Limb (tissue), 2 donors: ENCODE measurements around the gene ACO2.
"Not testable (repeated sequence)": the region's sequence is repeated elsewhere in the genome, so short reads cannot be mapped to it uniquely, and the experiment has no call there.

ENCODE experiments used
- DNase-seq, 2 donors: peaks; one replicate each; pipeline ENCODE4 v3.0.0-alpha.2; 2016; ENCODE audit errors: extremely low spot score in 2 of 2

ACO2 gene

DNA sequence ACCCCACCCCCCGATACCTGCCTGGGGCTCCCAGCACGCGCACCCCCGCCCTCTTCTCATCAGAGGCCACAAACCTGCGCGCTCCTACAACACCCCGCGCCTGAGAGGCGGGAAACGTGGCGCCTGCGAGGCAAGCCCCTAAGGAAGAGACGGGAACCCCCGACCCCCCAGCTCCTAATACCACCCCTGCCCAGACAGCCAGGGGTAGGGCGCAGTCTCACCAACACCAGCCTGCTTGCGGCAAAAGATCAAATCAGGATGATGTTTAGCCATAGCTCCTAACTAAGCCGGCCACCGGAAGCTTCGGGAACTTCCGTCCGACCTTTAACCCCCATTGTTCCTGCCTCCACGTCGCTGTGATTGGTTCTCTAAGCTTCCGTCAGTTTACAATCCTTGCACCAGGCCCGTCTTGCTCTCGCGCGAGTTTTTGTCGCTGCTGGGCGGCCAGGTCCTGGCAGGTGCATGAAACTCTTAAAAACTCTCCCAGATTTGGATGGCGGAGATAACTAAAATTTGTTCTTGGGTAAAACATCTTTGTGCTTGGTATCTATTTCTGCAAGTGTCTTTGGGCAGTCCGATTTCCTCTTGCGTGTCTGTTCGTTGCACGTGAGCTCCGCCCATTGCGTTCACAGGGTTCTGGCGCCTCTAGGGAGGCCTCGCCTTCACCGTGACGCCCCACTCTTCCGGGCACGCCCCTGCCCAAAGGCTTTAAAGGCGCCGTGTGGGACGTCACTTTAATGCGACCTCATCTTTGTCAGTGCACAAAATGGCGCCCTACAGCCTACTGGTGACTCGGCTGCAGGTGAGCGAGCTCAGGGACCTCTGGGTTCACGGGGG lies at the start of gene ACO2, which contains the start of gene PHF5A:
TSS of gene ACO2 (plus strand) at position 737 of the 837 bp plus-strand sequence. CDS start at position 767, 30 bp downstream.
TSS of gene PHF5A (minus strand) at position 312 of the 837 bp plus-strand sequence. CDS start at position 273, 39 bp downstream.
- DNase-seq, result peak; percentile 99

DNA sequence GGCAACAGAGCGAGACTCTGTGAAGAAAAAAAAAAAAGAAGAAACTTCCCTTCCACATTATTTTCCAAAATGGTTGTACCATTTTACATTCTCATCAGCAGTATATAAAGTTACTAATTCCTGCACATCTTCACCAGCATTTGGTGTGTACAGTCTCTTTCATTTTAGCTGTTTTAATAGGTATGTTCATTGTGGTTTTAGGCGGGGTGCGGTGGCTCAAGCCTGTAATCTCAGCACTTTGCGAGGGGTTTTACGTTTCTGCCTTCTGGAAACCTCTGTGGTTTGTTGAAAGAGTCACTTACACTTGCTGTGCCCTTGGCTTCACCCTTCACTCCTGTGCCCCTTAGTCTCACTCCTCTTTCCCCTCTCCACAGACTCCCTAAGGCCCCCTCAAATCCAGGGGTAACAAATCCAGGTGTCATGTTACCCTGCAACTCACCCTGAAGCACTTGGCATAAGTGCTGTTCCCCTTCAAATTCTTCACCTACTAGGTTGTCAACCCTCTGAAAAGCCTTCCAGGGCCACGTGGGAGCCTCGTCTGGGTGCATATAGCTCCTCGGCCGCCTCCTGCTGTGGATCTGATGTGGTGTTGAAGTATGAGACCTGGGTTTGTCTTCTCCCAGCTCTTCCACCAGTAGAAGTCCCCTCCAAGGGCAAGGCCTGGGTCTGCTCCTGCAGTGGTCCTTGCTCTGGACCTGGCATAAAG lies 43.1 kb upstream of the ACO2 start:
- DNase-seq, result no peak

DNA sequence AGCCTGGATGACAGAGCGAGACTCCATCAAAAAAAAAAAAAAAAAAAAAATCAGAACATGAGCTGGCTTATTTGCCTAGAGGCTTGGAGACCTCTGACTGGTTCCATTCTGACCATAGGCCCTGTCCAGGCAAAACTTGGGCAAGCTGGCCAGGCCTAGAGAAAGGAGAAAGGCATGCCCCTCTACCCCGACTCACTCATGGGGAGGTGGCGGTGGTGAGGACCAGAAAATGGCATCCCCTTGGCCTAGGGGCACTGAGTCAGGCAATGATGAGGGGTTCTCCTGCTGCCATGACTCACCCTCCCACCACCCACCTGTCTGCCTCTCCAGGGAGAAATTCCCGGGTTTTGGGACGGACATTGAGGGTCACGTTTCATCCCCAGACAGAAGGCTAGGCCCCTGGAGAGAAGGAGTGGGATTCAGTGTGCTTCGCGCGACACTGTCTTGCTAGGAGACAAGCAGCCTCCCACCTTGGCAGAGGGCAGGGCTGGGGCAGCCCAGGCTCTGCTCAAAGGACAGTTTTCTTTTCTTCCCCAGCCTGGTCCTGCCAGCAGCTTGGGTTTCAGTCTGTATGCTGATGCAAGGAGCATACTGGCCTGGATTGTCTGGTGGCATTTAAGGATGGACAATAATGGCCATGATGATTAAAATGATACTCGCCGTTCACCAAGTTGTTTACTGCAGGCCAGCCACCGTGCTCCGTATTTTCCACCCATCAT lies 39.5 kb upstream of the ACO2 start:
- no peak for DNase-seq

DNA sequence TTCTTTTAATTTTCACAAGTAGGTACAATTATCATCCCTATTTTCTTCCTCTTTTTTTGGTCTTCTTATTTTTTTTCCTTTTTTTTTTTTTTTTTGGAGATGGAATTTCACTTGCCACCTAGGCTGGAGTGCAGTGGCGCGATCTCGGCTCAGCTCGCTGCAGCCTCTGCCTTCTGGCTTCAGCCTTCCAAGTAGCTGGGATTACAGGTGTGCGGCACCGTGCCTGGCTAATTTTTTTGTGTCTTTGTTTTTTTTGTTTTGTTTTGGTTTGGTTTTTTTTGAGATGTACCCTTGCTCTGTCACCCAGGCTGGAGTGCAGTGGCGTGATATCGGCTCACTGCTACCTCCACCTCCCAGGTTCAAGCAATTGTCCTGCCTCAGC lies 39.0 kb upstream of the ACO2 start:
- DNase-seq, result no peak

DNA sequence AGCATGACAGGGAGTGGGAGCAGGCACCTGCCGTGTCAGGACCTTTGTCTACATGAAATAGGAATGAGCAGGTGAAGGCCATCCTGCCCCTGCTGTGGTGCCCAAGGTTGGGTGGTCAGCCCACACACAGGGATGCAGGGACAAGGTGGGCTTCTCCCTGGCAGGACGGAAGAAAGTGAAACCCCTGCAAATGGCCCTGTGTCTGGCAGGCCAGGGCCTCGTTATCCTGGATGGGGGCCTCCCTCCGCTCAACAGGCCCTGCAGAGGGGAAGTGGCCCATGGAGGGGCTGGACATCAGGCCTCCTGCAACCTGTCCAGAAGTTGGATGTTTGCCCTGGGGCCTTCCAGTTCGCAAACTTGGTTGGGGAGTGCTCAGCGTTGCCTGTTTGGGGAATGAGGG lies 37.3 kb upstream of the ACO2 start:
- DNase-seq, result no peak

DNA sequence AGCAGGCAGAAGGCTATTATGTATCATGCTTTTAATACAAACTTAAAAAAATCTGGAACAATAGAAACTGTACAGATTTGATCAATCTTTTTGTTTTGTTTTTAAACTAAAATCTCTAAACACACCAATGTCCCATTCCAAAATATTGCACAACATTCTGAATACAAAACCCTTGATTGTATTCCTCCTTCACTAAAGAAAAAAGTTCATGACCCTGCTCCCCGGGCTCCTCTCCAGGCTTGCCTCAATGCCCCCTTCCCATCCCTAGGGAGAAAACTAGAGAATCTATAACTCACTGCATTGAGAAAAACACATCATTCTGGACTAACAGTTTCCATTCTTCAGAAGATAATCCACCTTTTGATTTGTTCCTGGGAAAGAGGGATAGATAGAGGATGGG lies 35.4 kb upstream of the ACO2 start:
- not testable (repeated sequence) for DNase-seq

DNA sequence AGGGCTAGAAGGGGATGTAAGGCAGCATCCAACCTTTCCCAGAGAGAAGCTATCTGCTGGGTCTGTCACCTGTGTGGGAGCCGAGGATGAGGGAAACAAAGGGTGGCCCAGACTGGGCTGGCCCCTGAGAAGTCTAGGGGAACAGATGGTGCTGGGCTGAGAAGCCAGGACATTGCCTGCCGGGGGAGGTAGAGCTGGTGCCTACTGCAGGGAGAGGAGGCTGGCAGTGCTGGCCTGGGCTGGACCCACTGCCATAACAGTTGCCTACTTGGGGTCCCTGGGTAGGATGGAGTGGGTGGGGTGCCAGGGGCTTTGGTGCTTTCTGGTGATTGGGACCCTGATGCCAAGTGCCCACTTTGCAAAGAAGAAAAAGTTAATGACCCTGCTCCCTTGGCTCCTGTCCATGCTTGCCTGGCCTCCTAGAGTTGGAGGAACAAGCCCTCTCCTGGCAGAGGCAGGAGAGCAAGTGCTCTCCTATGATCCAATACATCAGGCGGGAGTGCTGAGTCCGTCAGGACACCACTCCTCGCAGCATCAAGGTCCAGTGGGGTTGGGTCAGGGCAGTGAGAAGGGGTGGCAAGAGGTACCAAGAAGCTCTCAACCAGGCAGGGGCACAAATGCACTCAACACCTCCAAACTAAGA lies 34.4 kb upstream of the ACO2 start:
- DNase-seq, result not testable (repeated sequence)

DNA sequence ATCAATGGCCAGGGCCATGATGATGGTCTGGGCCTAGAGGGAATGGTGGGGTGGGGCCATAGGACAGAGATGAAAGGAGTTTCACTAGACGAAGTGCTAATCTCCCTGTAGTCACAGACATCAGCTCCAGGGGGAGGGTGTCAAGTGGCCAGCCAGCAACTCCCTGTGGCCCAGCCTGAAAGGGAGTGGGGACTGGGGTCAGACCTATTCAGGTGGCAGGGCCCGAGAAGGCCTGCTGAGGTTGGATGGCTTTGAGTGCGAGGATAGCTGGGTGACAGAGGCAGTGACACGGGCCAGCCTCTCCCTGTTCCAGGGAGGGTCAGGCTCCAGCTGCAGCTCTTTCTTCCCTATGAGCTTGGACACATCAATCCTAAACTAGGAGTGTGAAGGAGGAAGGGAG lies 33.4 kb upstream of the ACO2 start:
- DNase-seq, result no peak

DNA sequence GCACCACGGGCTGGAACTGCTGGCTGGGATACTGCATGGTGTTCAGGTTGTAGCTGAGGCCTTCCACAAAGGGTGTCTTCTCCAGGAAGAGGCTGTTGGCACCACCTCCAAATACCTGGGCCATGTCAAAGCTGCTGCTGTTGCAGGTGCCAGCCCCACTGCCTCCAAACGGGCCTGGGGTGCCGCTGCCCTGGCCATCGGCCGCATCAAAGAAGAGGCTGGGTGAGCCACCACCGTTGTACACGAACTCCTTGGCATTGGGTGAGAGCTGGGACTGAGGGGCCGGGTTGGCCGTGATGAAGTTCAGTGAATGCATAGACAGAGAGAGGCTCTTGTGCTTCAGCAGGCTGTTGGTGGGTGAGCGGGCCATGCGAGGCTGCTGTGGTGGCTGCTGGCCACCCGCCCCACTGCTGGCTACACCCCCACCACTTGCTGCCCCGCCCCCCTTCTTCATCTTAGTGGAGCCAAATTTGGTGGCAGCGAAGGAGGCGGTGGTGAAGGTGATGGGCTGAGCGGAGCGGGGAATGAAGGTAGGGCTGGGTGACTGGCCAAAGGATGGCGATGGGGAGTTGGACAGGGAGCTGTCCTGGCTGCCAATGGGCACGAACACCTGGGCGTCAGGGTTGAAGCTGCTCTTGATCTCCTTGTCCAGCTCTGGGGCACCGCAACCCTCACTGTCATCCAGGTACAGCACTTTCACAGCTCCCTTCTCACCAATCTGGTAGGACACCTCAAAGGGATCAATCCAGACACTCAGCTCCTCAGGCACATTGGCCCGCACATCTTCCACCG lies 32.4 kb upstream of the ACO2 start:
- no peak for DNase-seq

DNA sequence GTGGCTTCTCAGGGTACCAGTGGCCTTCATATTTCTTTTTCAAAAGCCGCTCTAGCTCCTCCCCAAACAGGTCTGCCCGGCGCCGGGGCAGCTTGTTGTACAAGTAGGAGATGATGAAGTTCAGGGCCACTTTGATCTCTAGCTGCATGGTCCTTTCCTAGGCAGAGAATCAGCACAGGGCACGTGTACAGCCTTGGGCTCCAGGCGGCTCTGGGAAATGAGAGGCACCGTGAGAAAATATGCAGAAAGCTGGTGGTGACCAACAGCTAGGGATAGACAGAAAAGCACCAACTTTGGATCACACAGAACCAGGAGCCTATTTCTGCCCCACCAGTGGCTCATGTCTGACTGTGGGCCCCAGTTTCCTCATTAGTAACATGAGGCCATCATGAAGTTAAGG lies 31.7 kb upstream of the ACO2 start:
- no peak for DNase-seq

DNA sequence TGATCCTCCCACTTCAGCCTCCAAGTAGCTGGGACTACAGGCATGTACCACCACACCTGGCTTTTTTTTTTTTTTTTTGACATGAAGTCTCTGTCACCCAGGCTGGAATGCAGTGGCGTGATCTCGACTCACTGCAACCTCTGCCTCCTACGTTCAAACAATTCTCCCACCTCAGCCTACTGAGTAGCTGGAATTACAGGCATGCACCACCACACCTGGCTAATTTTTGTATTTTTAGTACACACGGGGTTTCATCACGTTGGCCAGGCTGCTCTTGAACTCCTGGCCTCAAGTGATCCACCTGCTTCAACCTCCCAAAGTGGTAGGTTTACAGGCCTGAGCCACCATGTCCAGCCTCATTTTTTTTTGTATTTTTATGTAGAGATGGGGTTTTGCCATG lies 28.4 kb upstream of the ACO2 start:
- not testable (repeated sequence) for DNase-seq

DNA sequence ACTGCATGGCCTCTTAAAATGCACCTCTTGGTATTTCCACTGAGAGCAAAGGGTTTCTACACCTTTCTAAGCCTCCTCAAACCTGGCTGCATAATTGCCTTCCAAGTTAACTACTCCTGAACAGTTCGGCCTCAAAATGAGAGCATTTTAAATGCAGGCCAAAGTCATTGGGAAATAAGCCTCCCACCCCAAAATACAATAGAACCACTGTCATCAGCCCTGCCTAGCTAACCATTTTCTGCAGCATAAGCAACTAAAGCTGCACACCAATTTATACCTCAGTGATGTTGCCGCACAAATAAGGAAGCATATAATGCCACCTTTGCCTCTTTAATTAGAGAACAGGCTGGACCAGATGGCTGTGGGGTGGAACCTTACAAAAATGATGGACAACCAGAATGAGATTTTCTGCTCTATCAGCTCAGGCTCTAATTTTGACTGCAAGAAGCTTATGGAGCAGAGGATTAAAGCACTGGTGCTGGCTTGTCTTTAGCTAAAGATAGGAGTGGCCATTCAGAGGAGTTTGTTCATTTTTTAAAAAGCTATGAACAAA lies 26.6 kb upstream of the ACO2 start:
- DNase-seq, result no peak

DNA sequence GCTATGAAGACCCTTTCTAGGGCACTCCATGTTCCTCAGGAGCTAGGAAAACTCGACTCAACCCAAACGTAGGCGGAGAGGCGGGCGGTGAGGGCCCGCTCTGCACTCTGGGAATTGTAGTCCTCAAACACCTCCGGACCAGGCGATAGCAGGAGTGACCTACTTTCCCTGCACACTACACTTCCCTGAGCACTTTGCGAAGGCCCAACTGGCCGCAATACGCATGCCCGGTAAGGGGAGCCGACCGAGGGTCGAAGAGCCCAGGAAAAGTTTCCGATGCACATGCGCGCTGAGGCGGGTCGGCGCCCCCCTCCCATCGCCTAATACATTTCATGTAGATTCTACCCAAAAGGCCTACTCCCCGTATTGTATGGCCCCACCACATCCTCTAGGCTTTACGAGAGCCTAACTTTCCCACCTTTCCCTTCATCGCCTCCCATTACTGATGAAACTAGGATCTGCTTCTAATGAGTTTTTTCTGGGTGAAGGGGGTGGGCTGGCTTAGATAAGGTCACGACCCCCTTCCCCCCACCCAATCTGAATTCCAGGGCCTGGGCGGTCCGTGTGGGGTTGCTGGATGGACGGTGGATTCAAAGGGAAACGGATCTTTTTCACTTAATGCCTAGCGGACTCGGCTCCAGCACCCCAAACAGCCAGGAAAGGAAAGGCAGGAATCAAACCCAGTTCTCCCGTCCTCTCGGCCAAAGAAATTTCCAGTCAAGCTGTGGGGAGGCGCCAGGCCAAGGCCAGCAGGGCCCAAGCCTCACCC lies 24.4 kb upstream of the ACO2 start:
- DNase-seq, result peak; percentile 96 to 99

DNA sequence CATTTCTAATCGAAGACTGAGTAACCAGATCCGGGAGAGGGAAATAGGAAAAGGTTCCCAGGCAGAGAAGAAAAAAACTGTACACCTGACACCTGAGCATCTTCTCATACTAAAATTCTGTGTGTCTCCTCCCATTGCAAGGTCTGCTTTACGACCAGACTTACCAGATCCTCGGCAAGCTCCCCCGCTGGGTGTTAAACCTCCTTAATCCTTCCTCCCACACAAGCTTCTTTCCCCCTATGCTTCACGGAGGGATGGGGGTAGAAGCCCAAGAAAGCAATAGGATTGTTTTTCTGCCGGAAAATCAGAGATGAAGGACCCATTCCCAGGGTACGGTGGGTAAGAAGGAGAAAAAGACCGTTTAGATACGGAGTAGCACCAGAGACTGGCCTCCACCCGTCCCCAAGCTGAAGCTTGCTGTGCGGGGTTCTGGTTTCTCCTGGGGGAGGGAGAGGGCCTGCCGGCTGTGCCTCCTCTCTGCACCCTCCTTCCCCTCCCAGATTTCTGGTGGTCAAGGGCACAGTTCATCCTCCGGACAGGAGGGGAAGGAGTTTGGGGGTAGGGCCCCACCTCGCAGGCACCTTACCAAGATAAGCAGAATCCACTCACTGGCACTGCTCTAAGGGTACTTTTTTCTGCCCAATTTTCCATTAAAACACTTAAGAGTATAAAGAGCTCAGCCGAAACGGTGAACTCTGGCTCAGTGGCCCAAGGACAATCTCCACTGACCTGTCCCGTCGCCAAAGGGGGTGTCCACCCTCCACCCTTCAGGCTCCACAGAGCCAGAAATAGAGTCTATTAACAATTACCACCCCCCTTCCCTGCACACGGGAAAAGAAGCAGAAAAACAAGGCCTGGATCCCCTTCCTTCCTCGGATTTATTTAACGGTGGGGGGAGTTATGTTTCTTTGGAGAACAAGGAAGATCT lies 23.5 kb upstream of the ACO2 start:
- peak; percentile 12 to 37 for DNase-seq

DNA sequence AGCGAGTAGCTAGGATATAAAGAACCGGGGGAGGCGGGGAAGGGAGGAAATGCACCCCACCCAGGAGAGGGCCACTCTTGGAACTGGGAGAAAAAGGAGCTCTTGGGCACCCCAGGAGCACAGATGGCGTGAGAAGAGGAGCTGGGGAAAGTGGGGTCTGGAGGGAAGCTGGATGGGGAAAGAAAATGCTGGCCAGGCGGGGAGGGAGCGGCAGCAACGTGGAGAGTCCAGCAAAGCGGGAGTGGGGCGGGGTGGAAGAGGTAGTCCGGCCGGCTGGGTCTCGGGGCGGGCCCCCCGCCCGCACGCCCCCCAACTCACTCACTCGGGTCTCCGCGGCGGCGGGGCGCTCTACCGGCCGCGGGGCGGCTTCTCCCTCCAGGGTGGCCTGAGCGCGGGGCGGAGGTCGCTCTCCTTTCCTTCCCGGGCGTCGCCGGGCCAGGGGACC lies 22.8 kb upstream of the ACO2 start:
- DNase-seq, result no peak

DNA sequence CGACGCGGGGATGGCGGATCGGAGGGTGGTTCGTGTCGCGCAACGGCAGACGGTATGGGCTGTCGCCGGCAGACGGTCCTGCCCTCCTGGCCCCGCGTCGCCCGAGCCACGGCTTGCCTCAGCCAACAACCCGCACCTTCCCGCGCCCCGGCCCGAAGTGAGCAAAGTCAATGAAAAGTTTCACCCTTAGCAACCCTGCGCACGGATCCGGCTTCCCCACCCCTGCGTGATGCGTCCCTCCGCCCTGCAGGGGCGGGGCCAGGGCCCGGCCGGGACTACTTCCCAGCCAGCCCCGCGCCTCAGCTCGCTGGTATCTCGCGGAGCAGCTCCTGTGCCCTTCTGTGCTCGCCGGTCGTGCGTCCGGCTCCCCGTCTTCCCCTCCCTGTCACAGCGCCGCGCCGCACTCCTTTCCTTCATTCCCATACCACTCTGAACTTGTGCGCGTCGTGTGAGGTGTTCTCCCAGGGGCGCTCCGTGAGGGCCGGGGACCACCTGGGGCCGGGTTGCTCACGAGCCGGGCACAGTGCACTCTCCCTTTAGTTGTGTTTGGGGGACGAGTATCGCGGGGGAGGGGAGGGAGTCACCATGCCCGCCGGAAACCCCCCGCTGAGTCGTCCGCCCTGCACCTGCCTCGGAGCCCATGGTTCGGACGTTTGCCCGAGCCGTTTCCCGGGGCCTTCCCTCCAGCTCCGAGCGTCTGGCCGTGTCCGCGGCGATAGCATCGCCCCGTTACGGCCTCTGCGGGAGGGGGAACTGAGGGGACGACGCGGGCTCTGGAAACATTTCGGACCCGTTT lies 22.1 kb upstream of the ACO2 start, which contains the start of gene TOB2:
TSS of gene TOB2 (minus strand) at position 163 of the 796 bp plus-strand sequence. CDS start 9,456 bp downstream, outside the sequence.
- peak; percentile 93 to 97 for DNase-seq

DNA sequence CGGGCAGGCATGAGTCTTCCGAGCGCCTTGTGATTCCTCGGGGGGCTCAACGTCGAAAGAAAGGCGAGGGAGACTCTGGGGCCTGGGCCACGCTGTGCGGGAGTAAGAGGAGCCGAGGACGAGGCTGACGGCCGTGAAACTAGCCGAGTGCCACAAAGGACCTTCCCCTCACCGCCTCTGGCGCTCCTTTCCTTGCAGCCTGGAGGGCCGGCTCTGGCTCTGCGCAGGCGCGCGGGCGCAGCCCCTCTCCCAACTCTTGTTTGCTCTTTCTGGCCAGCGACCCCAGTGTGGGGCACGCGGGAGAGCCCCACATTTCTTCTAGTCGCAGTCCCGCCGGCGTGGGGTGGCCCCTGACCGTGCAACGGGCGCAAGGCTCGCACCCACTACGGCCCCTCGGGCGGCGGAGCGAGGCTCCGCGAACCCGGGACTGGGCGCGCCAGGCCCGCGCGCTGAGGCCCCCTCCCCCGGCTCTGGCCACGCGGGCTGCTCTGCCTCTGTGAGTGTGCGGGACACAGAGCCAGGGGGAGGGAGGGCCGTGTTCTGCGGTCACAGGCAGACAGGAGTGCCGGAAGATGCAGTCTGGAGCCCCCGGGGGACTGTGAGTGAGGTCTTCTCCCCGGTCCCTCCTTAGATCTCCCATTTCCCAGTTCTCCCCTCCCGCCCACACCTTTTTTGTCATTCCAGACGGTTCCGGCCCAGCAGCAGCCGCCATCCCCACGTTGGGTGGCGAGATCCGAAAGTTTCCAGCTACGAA lies 21.3 kb upstream of the ACO2 start:
- peak; percentile 69 to 87 for DNase-seq
